Suprapubic skin (tissue), 4 donors: Measurements from ENCODE around the gene ZNF280A. TPM values are rescaled to one million over a fixed set of nuclear protein-coding genes. Genes with fewer than 3 reads are reported as not detected.
"Not testable (repeated sequence)": the region's sequence is repeated elsewhere in the genome, so short reads cannot be mapped to it uniquely, and the experiment has no call there.

Source experiments
- DNase-seq, 2 donors: peaks; one replicate each; pipeline ENCODE4 v3.0.0-alpha.2; 2019; ENCODE audit warnings: low spot score in 2 of 2
- H3K27ac ChIP-seq: fragments of 200-600 bp; sonication (generic); one replicate; pipeline ENCODE4 v1.5.1; 2019
- H3K27me3 ChIP-seq: fragments of 200-600 bp; sonication (generic); one replicate; pipeline ENCODE4 v1.5.1; 2019
- H3K36me3 ChIP-seq: fragments of 200-600 bp; sonication (generic); one replicate; pipeline ENCODE4 v1.5.1; 2019
- H3K4me1 ChIP-seq: fragments of 200-600 bp; sonication (generic); one replicate; pipeline ENCODE4 v1.5.1; 2019
- H3K4me3 ChIP-seq: fragments of 200-600 bp; sonication (generic); one replicate; pipeline ENCODE4 v1.5.1; 2019; ENCODE audit warnings: mild to moderate bottlenecking
- H3K9me3 ChIP-seq: fragments of 200-600 bp; sonication (generic); one replicate; pipeline ENCODE4 v1.5.1; 2019
- CTCF ChIP-seq, 2 donors: fragments of 200-600 bp in 1 of 2; fragments of 450-650 bp in 1 of 2; sonication (generic) in 1 of 2; IDR thresholded peaks; one replicate each; pipeline ENCODE4 v1.5.1; 2016 to 2019; ENCODE audit warnings: antibody characterized with exemption in 2 of 2, mild to moderate bottlenecking in 1 of 2, moderate library complexity in 1 of 2
- EP300 ChIP-seq: sonication (generic); formaldehyde crosslinking; IDR thresholded peaks from one replicate; pipeline ENCODE4 v1.6.1; 2017; ENCODE audit warnings: antibody characterized with exemption
- POLR2A ChIP-seq, 2 donors: fragments of 450-650 bp; IDR thresholded peaks; one replicate each; pipeline ENCODE4 v1.6.1; 2017; ENCODE audit warnings: antibody characterized with exemption in 2 of 2, mild to moderate bottlenecking in 2 of 2, moderate library complexity in 2 of 2
- POLR2AphosphoS5 ChIP-seq, 3 donors: sonication (generic); formaldehyde crosslinking; IDR thresholded peaks; one replicate each; pipeline ENCODE4 v1.6.1; 2017; ENCODE audit warnings: antibody characterized with exemption in 3 of 3
- WGBS: methylation state at CpG from one replicate; pipeline ENCODE4 v1.1.5; 2018; 5-methylcytosine and 5-hydroxymethylcytosine counted together
- total RNA-seq, 4 donors: library from RNA; depleted of rRNA; stranded (reverse); fragments of >200 nt; gene quantifications; one replicate each; pipeline ENCODE4 v1.1.0, GENCODE V29; 2016

ZNF280A gene
- total RNA-seq, 4 donors from 2014 or later: not detected

GRCh38 chr22:22478470-22478869 is 41.6 kb downstream of the ZNF280A start:
- Histone ChIP-seq H3K9me3 (no peaks in the 10 kb centered on the region), H3K27me3 (peaks cover 3% of the 10 kb centered on the region), H3K4me3 (no peak overlapping the region), H3K4me1 (no peaks in the 10 kb centered on the region), H3K36me3 (no peaks in the 10 kb centered on the region), H3K27ac (no peak overlapping the region)
- no peak for TF ChIP-seq POLR2AphosphoS5 (IDR thresholded peaks at IDR 0.05)
- TF ChIP-seq EP300: no peak
- no peak for TF ChIP-seq POLR2A (IDR thresholded peaks at IDR 0.05)
- TF ChIP-seq CTCF (IDR thresholded peaks at IDR 0.05): no peak
- DNase-seq: no peak

GRCh38 chr22:22474733-22475132 is 45.3 kb downstream of the ZNF280A start:
- DNase-seq: no peak
- Histone ChIP-seq H3K36me3 (no peaks in the 10 kb centered on the region), H3K9me3 (no peaks in the 10 kb centered on the region), H3K4me1 (no peaks in the 10 kb centered on the region), H3K4me3 (no peak overlapping the region), H3K27me3 (peaks cover 3% of the 10 kb centered on the region), H3K27ac (no peak overlapping the region)
- no peak for TF ChIP-seq POLR2A (IDR thresholded peaks at IDR 0.05)
- no peak for TF ChIP-seq EP300
- no peak for TF ChIP-seq CTCF (IDR thresholded peaks at IDR 0.05)
- TF ChIP-seq POLR2AphosphoS5 (IDR thresholded peaks at IDR 0.05): no peak
- 66% methylated on average over 2 of the region's 2 CpGs for WGBS

- 80% methylated on average over 5 of the region's 5 CpGs for WGBS
- not testable (repeated sequence) for H3K27me3 ChIP-seq, H3K9me3 ChIP-seq, H3K27ac ChIP-seq, DNase-seq, H3K4me1 ChIP-seq, H3K36me3 ChIP-seq, H3K4me3 ChIP-seq
Measured at GRCh38 chr22:22471104-22471503, 49.0 kb downstream of the ZNF280A start.

- Histone ChIP-seq H3K4me3 (no peak overlapping the region), H3K27me3 (peaks cover 12% of the 10 kb centered on the region), H3K36me3 (no peaks in the 10 kb centered on the region), H3K9me3 (no peaks in the 10 kb centered on the region), H3K4me1 (no peaks in the 10 kb centered on the region), H3K27ac (no peak overlapping the region)
- WGBS: 76% methylated on average over 2 of the region's 2 CpGs
- DNase-seq: no peak
- TF ChIP-seq CTCF (IDR thresholded peaks at IDR 0.05) (no peak), POLR2A (IDR thresholded peaks at IDR 0.05) (no peak), POLR2AphosphoS5 (IDR thresholded peaks at IDR 0.05) (no peak), EP300 (no peak)
Measured at GRCh38 chr22:22469527-22469926, 50.5 kb downstream of the ZNF280A start.

- WGBS: 88% methylated on average over 11 of the region's 11 CpGs
- DNase-seq, H3K27ac ChIP-seq, H3K9me3 ChIP-seq, H3K36me3 ChIP-seq, H3K4me3 ChIP-seq, H3K4me1 ChIP-seq: not testable (repeated sequence)
- H3K27me3 ChIP-seq: peaks cover 18% of the 10 kb centered on the region
Measured at GRCh38 chr22:22468794-22469469, 51.1 kb downstream of the ZNF280A start.

- no peaks in the 10 kb centered on the region for H3K36me3 ChIP-seq
- peaks cover 33% of the 10 kb centered on the region for H3K27me3 ChIP-seq
- 90% methylated on average over 1 of the region's 1 CpG for WGBS
- no peaks in the 10 kb centered on the region for H3K9me3 ChIP-seq
- H3K4me3 ChIP-seq: no peak overlapping the region
- no peak for DNase-seq
- no peak overlapping the region for H3K27ac ChIP-seq
- TF ChIP-seq POLR2A (IDR thresholded peaks at IDR 0.05) (no peak), CTCF (IDR thresholded peaks at IDR 0.05) (no peak), EP300 (no peak), POLR2AphosphoS5 (IDR thresholded peaks at IDR 0.05) (no peak)
- H3K4me1 ChIP-seq: no peaks in the 10 kb centered on the region
Measured at GRCh38 chr22:22467112-22467511, 53.0 kb downstream of the ZNF280A start.
